Measurements from ENCODE around the gene BEST2.
"Not testable (repeated sequence)": the region's sequence is repeated elsewhere in the genome, so short reads cannot be mapped to it uniquely, and the experiment has no call there.

Gene BEST2

DNA sequence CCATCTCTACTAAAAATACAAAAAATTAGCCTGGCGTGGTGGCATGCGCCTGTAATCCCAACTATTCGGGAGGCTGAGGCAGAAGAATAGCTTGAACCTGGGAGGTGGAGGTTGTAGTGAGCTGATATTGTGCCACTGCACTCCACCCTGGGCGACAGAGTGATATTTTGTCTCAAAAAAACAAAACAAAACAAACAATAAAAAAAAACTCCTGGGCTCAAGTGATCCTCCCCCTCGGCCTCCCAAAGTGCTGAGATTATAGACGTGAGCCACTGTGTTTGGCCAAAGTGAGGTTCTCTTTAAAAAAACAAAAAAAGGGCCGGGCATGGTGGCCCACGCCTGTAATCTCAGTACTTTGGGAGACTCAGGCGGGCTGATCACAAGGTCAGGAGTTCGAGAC, 35.9 kb downstream of the BEST2 start:
- no peak for DNase-seq (ENCODE audit: low read depth)

DNA sequence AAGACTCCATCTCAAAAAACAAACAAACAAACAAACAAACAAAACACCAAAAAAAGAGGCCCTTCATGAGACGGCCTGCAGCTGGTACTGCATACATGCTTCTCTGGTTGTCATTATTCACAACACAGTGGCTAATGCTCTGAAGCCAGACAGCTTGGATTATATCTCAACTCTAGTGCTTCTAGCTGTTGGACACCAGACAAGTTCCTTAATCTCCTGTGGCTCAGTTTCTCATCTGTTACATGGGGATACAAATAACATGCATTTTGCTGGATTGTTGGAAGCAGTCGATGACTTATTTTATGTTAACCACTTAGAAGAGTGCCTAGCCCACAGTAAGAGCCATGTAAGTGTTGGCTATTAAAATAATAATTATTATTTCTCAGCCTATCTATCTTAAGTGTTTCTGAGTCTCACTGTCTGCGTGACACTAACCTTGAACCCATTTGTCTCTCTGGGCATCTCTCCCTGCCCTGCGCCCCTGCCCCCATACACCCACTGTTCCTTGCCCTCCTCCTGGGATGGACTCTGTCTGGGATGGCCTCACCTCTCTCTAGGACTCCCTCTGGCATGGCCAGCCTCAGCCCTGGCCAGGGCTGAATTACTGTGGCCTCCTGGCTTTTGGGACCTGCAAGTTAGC, 36.6 kb downstream of the BEST2 start:
- no peak for DNase-seq (ENCODE audit: low read depth)

DNA sequence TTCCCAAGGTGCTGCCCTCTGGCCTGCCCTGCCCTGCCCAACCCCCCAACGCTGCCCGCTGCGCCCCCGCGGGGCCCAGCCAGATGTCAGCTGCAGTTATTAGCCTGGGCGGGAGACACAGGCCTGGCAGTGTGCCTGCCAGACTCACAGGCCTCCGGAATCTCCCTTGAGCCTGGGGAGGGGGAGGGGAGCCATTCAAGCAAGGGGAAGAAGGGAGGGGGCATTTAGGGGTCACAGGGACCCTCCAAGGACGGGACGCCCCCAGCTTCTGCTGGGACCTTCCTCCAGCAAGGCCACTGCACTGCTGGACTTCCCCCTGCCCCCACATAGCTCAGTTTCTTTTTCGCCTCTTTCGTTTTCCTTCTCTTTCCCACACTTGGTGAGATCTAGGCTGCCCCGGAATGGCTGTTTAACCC, 37.1 kb downstream of the BEST2 start:
- DNase-seq (ENCODE audit: low read depth): no peak

DNA sequence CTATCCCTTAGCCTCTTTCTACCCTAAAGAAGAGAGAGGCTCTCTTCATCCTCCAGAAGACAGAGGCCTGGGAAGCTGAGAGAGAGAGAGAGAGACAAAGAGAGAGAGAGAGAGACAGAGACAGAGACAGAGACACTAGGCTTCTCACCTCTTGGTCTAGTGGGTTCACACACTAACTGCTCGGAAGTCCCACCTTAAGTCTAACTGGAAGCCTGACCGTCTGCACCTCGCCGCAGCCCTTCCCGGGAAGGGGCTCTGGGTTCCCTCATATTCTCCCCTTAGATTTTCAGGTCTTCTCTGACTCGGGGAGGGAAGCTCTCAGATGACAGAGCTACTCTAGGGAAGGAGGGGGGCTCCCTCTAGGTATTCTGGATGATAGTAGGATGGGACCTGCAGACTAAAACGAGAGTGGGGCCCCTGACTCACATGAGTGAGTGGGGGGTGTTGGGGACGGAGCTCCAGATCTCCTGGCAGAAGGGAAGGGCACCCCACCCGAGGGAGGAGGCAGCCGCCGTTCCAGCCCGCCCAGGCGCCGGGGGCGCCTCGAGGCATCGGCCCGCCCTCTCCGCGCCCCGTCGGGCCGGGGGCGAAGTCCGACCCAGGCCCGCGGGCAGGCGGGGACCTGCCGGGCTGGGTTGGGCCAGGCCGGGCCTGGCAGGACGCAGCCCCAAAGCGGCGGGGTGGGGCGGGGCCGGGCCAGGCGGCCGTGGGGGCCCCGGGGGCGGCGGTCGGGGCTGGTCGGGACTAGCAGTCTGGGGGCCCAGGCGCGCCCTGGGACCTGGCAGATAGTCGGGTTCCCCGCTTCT, 37.7 kb downstream of the BEST2 start:
- no peak for DNase-seq (ENCODE audit: low read depth)

DNA sequence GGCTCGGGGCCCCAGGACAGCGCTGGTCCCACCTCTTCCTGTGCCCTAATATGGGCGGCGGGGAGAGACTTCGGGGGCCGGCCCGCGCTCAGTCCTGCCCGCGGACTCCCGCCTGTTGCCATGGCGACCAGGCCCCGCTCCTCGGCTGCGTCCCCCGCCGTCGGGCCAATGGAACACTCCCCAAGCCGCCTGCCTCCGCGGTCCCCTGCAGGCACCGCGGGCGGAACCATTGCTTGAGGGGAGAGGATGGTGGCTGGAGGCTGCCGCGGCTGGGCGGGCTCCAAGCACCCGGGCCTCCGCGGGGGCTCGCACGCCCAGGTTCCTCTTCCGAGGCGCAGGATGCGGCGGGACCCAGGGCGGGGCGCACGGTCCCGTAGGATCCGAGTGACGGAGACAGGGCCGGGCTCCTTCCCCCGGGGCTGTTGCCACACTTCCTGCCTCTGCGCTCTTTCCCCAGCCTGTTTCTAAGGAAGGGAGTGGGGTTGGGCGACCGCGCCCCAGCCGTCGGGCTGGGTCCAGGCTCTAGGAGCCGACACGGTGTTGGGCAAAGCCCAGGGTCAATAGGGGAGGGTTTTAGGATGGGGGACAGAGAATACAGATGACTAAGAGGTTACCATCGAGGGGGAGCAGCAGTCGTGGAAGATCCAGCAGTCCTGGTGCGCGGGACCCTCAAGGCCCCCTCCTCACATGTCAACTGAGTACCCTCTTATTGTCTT, 38.5 kb downstream of the BEST2 start:
- peak; percentile 94 for DNase-seq (ENCODE audit: low read depth)

DNA sequence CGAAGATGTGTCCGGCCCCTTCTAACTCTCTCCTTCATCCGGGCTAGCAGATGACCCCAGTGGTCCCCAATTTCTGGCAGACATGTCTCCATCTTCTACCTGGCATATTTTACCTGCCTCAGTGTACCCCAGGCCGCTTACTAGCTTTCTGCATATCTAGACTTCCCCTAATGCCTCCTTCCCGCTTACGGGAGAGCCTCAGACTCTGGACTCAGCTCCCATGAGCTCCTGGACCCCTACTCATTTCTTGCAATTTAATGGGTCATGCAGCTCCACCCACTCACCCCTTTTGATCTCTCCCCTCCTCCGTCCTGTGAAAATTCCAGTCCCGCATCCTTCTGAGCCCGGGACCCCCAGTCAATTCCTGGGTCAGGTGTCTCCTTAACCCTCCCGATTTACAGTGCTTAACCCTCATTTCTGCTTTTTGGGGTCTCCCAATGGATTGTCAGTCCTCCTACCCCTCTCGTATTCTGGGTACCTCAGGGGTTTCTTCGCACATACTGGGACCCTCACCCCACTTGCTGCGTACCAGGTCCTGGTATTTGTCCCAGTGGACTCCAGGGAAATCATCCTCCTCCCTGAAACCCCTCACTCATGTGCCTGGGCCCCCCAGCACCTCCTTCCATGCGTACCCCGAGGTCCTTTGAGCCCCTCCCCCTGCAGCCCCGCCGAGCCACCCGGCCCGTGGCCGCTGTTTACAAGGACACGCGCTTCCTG, 39.2 kb downstream of the BEST2 start:
- DNase-seq (ENCODE audit: low read depth): no peak

DNA sequence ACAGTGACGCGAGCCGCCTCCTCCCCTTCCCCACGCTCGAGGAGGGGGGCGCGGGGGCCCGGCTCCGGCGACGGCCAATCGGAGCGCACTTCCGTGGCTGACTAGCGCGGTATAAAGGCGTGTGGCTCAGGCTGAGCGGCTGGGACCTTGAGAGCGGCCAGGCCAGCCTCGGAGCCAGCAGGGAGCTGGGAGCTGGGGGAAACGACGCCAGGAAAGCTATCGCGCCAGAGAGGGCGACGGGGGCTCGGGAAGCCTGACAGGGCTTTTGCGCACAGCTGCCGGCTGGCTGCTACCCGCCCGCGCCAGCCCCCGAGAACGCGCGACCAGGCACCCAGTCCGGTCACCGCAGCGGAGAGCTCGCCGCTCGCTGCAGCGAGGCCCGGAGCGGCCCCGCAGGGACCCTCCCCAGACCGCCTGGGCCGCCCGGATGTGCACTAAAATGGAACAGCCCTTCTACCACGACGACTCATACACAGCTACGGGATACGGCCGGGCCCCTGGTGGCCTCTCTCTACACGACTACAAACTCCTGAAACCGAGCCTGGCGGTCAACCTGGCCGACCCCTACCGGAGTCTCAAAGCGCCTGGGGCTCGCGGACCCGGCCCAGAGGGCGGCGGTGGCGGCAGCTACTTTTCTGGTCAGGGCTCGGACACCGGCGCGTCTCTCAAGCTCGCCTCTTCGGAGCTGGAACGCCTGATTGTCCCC, 39.9 kb downstream of the BEST2 start, which contains the start of gene JUNB:
JUNB (plus strand) TSS at position 142 of the 706 bp plus-strand sequence; CDS start at position 428, 286 bp downstream.
- peak; percentile 95 for DNase-seq (ENCODE audit: low read depth)

DNA sequence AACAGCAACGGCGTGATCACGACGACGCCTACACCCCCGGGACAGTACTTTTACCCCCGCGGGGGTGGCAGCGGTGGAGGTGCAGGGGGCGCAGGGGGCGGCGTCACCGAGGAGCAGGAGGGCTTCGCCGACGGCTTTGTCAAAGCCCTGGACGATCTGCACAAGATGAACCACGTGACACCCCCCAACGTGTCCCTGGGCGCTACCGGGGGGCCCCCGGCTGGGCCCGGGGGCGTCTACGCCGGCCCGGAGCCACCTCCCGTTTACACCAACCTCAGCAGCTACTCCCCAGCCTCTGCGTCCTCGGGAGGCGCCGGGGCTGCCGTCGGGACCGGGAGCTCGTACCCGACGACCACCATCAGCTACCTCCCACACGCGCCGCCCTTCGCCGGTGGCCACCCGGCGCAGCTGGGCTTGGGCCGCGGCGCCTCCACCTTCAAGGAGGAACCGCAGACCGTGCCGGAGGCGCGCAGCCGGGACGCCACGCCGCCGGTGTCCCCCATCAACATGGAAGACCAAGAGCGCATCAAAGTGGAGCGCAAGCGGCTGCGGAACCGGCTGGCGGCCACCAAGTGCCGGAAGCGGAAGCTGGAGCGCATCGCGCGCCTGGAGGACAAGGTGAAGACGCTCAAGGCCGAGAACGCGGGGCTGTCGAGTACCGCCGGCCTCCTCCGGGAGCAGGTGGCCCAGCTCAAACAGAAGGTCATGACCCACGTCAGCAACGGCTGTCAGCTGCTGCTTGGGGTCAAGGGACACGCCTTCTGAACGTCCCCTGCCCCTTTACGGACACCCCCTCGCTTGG, 40.7 kb downstream of the BEST2 start:
- DNase-seq (ENCODE audit: low read depth): no peak

DNA sequence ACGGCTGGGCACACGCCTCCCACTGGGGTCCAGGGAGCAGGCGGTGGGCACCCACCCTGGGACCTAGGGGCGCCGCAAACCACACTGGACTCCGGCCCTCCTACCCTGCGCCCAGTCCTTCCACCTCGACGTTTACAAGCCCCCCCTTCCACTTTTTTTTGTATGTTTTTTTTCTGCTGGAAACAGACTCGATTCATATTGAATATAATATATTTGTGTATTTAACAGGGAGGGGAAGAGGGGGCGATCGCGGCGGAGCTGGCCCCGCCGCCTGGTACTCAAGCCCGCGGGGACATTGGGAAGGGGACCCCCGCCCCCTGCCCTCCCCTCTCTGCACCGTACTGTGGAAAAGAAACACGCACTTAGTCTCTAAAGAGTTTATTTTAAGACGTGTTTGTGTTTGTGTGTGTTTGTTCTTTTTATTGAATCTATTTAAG, 41.3 kb downstream of the BEST2 start:
- no peak for DNase-seq (ENCODE audit: low read depth)

DNA sequence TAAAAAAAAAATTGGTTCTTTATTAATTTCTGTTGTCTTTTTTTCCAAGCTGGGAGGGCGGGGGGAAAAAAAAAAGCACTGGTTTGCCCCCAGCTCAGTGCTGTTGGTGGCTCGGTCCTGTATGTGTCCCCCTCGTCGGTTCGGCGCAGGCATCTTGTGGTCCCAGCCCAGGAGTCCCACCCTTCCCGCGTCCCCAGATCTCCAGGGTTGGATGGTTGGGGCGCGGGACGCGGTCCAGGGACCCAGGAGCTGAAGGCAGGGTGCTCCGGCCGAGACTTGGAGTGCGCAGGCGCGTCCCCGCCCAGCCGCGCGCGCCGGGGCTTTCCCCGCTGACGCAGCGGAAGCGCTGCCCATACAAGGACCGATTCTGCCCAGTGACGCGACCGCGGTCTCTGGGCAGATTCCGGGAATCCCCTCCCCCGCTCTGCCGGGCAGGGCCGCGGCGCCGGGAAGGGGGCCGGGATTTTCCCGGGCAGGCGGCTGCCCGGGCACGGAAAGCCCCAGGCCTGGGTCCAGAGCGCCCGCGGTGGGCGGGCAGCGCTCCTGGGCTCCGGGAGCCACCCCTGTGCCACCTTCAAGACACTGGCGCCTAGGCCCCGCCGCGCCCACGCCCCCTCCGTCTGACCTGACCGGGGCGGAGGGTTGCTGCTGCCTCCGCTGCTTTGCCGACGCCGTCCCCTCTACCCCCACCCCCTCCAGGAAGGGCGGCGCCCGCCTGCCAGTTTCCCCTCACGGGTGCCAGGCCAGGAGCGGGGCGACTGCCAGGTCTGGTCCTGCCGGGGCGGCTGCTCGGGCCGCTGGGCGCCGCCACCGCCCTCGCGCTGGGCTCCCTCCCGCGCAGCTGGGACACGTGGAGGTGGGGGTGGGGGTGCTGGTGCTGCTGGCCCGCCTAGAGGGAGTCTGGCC, 42.0 kb downstream of the BEST2 start:
- peak; percentile 83 for DNase-seq (ENCODE audit: low read depth)

DNA sequence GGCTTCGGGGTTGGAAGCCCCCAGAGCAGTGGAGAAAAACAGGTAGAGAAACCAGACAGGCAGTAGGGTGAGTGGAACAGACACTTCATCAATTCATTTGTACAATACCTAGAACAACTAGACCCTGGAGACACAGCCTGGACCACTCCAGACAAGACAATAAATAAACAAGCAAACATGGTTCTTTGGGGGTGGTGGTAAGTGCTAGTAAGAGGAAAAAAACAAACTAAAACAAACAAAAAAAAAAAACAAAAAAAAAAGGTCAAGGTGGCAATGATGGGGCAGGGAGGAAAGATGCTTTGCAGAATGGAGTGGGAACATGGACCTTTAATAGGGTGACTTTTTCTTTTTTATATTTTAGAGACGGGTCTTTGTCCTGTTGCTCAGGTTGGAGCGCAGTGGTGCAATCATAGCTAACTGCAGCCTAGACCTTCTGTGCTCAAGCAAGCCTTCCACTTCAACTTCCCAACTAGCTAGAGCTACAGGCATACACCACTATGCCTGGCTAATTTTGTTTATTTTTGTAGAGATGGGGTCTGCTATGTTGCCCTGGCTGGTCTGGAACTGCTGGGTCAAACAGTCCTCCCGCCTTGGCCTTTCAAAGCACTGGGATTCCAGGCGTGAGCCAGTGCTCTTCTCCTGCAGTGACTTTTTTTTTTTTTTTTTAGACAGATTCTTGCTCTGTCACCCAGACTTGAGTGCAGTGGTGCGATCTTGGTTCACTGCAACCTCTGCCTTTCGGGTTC, 42.8 kb downstream of the BEST2 start:
- DNase-seq (ENCODE audit: low read depth): no peak

DNA sequence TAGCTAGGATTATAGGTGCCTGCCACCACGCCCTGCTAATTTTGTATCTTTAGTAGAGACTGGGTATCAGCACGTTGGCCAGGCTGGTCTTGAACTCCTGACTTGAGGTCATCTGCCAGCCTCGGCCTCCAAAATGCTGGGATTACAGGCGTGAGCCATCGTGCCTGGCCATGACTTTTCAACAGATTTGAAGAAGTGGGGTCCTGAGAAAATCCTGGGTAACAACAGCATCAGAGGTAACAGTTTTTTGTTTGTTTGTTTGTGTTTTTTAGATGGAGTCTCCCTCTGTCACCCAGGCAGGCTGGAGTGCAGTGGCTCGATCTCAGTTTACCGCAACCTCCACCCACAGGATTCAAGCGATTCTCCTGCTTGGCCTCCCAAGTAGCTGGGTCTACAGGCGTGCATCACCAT, 43.4 kb downstream of the BEST2 start:
- DNase-seq (ENCODE audit: low read depth): no peak

DNA sequence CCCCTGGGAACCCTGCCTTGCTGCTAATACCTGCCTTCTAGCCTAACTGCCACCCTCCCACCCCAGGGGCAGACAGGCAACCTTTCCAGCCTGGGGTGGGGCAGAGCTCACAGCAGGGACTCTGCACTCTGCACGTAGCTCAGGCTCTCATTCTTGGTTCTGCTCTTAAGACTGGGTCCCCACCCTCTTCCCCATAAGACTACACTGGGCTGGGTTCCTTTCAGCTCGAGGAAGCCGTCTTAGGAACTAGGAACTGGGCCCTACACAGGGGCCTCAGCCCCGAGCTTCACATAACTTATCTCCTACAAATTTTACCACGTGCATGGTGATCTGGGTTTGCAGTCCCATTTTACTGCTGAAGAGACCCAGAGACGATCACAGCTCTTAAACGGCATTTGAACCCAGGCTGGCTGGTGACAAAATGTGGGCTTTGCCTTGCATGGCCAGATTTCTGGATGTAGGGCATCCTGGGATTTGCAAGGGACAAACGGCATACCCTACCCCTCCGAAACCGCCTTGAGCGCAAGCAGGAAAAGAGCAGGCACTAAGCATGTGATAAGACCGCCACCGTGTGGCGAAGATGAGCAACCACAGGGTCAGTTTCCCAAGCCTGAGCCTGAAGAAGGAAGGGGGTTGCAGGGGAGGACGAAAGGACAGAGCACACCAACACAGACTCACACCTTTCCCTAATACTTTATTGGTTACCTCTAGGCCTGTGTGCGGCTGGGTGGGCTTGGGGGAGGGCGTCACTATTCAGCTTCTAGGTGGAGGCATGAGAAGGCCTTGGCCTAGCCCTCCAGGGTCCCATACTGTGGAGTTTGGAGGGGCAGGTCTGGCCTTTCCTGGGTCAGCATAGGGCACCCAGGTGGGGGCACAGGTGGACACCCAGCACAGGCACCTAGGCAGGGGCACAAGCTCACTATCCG, 44.8 kb downstream of the BEST2 start:
- peak; percentile 52 for DNase-seq (ENCODE audit: low read depth)

DNA sequence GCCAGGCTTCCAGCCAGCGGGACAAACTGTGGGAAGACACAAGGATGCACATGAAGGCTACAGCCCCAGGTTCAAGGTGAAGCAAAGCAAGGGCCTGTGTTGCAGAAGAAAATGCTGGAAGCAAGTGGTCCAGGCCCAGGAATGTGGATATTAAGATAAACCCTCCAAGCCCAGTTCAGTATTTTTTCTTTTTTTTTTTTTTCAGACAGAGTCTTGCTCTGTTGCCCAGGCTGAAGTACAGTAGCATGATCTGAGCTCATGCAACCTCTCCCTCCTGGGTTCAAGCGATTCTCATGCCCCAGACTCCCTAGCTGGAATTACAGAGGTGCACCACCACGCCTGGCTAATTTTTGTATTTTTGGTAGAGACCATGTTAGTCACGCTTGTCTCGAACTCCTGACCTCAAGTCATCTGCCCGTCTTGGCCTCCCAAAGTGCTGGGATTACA, 45.6 kb downstream of the BEST2 start:
- no peak for DNase-seq (ENCODE audit: low read depth)

DNA sequence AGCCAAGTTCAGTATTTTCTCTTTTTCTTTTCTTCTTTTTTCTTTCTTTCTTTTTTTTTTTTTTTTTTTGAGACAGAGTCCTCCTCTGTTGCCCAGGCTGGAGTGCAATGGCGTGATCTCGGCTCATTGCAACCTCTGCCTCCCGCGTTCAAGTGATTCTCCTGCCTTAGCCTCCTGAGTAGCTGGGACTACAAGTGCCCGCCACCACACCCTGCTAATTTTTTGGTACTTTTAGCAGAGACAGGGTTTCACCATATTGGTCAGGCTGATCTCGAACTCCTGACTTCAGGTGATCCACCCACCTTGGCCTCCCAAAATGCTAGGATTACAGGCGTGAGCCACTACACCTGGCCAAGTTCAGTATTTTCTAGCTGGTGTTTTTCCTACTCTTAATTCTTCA, 46.0 kb downstream of the BEST2 start:
- not testable (repeated sequence) for DNase-seq (ENCODE audit: low read depth)

DNA sequence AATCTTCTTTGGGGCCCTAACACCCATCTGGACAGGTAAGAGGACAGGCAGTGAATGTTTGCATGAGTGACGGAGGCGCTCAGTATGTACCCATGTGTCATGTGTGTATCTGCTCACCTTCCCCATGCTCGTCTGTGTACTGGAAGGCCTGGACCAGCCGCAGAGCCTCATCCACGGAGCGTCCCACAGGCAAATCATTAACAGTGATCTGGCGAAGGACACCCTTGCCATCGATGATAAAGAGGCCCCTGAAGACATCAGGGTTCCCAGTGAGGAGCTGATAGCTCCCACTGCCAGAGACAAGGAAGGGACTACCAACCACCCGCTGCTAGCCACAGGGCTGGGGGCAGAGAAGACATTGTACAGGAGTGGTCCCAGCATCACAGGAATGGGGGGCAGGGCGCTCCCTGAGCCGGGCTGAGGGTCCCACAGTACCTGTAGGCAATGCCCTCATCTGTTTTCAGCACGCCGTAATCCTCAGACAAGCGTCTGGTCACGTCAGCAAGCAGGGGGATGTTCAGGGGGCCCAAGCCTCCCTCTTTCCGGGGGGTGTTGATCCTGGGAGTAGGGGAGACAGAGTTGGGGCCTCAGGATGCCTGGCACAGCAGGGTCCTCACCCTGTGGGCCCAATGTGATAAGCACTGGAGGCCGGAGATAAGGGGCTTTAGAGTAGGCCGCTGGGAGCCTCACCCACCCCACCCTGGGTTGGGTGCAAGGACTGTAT, 48.3 kb downstream of the BEST2 start:
- no peak for DNase-seq (ENCODE audit: low read depth)

DNA sequence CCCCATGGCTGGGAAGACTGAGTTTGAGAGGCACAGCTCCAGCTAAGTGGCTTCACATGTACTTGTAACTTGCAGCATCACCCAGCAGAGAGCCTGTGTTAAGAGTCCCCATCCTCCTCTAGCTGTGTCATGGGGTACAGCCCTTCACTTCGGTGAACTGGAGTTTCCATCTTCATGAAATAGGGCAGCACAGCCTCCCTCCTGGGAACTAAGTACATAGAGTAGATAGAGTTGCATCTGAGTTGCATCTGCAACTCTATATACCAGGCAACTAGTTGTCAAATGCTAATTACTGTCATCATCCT, 48.8 kb downstream of the BEST2 start:
- DNase-seq (ENCODE audit: low read depth): no peak

Data from stromal cell of bone marrow (primary cell).